K562 (cell line): ENCODE data around the gene ZDHHC14. TPM values are rescaled to one million over a fixed set of nuclear protein-coding genes. Genes with fewer than 3 reads are reported as not detected.

Source experiments
- ATAC-seq: fragments of 200-7000 bp; cut with Tn5 transposase; 3 replicates; pipeline ENCODE4 v1.9.1; 2020; ENCODE audit warnings: moderate library complexity
- BruUV-seq: library from RNA; stranded (reverse); fragments of 400-500 nt; replicated peaks from 2 replicates; lab custom pipeline; 2021; lab: Mats Ljungman, UMichigan
- CTCF ChIA-PET: fragments of 300-600 bp; formaldehyde crosslinking; extraction: SDS; loops from one replicate; lab custom pipeline; 2021; ENCODE audit warnings: low intra/inter-chr PET ratio; lab: Yijun Ruan, JAX
- POLR2A ChIA-PET: fragments of 300-600, 350-650 bp; sonication (Branson Sonifier 250); formaldehyde crosslinking; extraction: SDS; loops from one replicate; lab custom pipeline; 2021; ENCODE audit warnings: antibody characterized with exemption, inconsistent platforms; lab: Yijun Ruan, JAX
- DNase-seq, 4 experiments: peaks; one replicate each; pipeline versions ENCODE4 v3.0.0 to v3.0.0-alpha.2; 2011 to 2018; ENCODE audit warnings: low spot score in 3 of 4, mixed read lengths in 3 of 4; ENCODE audit errors: extremely low read depth in 1 of 4
- FAIRE-seq: peaks from 2 replicates; lab custom pipeline; 2011; peaks lifted over from hg19 to GRCh38; lab: Jason Lieb, UNC
- H2AFZ ChIP-seq: 2 replicates; pipeline ENCODE4 v1.6.0; 2011; ENCODE audit warnings: low read depth, low read length, control low read depth, inconsistent platforms
- H3K27ac ChIP-seq: fragments of 200-600 bp; 3 replicates; pipeline ENCODE4 v1.8.0; 2011; ENCODE audit warnings: low read depth, mild to moderate bottlenecking, control low read depth, inconsistent platforms, low read length, moderate library complexity, mixed read lengths; ENCODE audit errors: extremely low read depth
- H3K27me3 ChIP-seq, 2 experiments: fragments of 300-600 bp in 1 of 2; 2 replicates in 1 of 2; 3 replicates in 1 of 2; pipeline versions ENCODE4 v1.6.0 to v1.8.0; 2011; ENCODE audit warnings: inconsistent platforms in 2 of 2, low read length in 2 of 2, mild to moderate bottlenecking in 1 of 2, mixed read lengths in 1 of 2, moderate library complexity in 1 of 2; ENCODE audit not compliant: control insufficient read depth in 2 of 2, insufficient read depth in 2 of 2
- H3K36me3 ChIP-seq: fragments of 300-600 bp; 3 replicates; pipeline ENCODE4 v1.8.0; 2011; ENCODE audit warnings: mild to moderate bottlenecking, low read length, inconsistent platforms; ENCODE audit not compliant: control insufficient read depth, insufficient read depth
- H3K4me1 ChIP-seq, 2 experiments: fragments of 200-600 bp in 1 of 2; replicated peaks in 1 of 2; 2 replicates in 1 of 2; 3 replicates in 1 of 2; pipeline versions ENCODE4 v1.5.1 to v1.8.0; 2011; ENCODE audit warnings: inconsistent platforms in 2 of 2, low read length in 2 of 2, mild to moderate bottlenecking in 1 of 2, mixed read lengths in 1 of 2, moderate library complexity in 1 of 2; ENCODE audit not compliant: control insufficient read depth in 2 of 2, insufficient read depth in 2 of 2
- H3K4me2 ChIP-seq: 2 replicates; pipeline ENCODE4 v1.6.1; 2011; ENCODE audit warnings: low read length, control low read depth, inconsistent platforms, mixed read lengths; ENCODE audit not compliant: insufficient read depth
- H3K4me3 ChIP-seq: fragments of 200-600 bp; sonication (generic), shearing (Covaris generic); 2 replicates; pipeline ENCODE4 v1.5.1; 2016; ENCODE audit warnings: control low read depth, inconsistent platforms
- H3K79me2 ChIP-seq: fragments of 200-600 bp; 3 replicates; pipeline ENCODE4 v1.8.0; 2011; ENCODE audit warnings: low read length, inconsistent platforms; ENCODE audit not compliant: control insufficient read depth, insufficient read depth
- H3K9ac ChIP-seq, 2 experiments: 2 replicates each; pipeline versions ENCODE4 v1.6.0 to v1.6.1; 2011; ENCODE audit warnings: low read depth in 2 of 2, low read length in 2 of 2, control low read depth in 1 of 2, inconsistent platforms in 1 of 2, mild to moderate bottlenecking in 1 of 2, mixed read lengths in 1 of 2; ENCODE audit not compliant: insufficient read depth in 1 of 2
- H3K9me1 ChIP-seq: one replicate; pipeline ENCODE4 v1.6.0; 2011; ENCODE audit warnings: inconsistent platforms, mild to moderate bottlenecking, low read length, moderate library complexity; ENCODE audit not compliant: control insufficient read depth, insufficient read depth
- H3K9me3 ChIP-seq: replicated peaks from 2 replicates; pipeline ENCODE4 v1.5.1; 2011; ENCODE audit warnings: low read depth, low read length, inconsistent platforms; ENCODE audit not compliant: control insufficient read depth, insufficient read depth
- H4K20me1 ChIP-seq: replicated peaks from 2 replicates; pipeline ENCODE4 v1.6.1; 2011; ENCODE audit warnings: low read length, inconsistent platforms, mixed read lengths; ENCODE audit not compliant: control insufficient read depth, insufficient read depth
- HDAC1 ChIP-seq, 2 experiments: fragments of 450-650 bp; IDR thresholded peaks; 2 replicates each; pipeline ENCODE4 v1.6.1; 2016 to 2017; ENCODE audit warnings: inconsistent platforms in 1 of 2, mild to moderate bottlenecking in 1 of 2, moderate library complexity in 1 of 2
- MEIS2 ChIP-seq: fragments of 450-650 bp; IDR thresholded peaks from 2 replicates; pipeline ENCODE4 v1.6.1; 2014; ENCODE audit warnings: mild to moderate bottlenecking; ENCODE audit not compliant: partially characterized antibody
- MGA ChIP-seq: fragments of 450-650 bp; IDR thresholded peaks from 2 replicates; pipeline ENCODE4 v1.6.1; 2016; ENCODE audit warnings: mild to moderate bottlenecking, moderate library complexity
- SFPQ ChIP-seq: fragments of 200-400 bp; formaldehyde crosslinking; IDR thresholded peaks from 2 replicates; pipeline ENCODE4 v1.6.1; 2017; ENCODE audit warnings: mild to moderate bottlenecking, low read depth, low read length, moderate library complexity
- SLC30A9 ChIP-seq: fragments of 250-450 bp; sonication (Bioruptor Pico); IDR thresholded peaks from 2 replicates; pipeline ENCODE4 v1.8.0; 2022; ENCODE audit warnings: mild to moderate bottlenecking, moderate library complexity
- TCF3 ChIP-seq: sonication (generic); formaldehyde crosslinking; IDR thresholded peaks from 2 replicates; pipeline ENCODE4 v1.4.0; 2020; ENCODE audit warnings: mild to moderate bottlenecking, missing genetic modification reagents
- WGBS: fragments of 100-300 bp; shearing (Covaris generic); methylation state at CpG from one replicate; pipeline ENCODE4 v1.1.6; 2016; ENCODE audit warnings: low coverage, mixed read lengths; ENCODE audit not compliant: insufficient coverage; ENCODE audit errors: missing lambda C conversion rate; 5-methylcytosine and 5-hydroxymethylcytosine counted together
- in situ Hi-C: fragments of 300-500 bp; cut with MboI; formaldehyde crosslinking; loops from 4 replicates; pipeline ENCODE4 v1.15.0; 2018; ENCODE audit warnings: inconsistent platforms, mixed read lengths
- intact Hi-C: fragments of 100-400 bp; cut with micrococcal nuclease; formaldehyde crosslinking; loops from 2 replicates; pipeline ENCODE4 v1.14.2; 2022
- polyA plus RNA-seq, 8 experiments: library from polyadenylated mRNA; depleted of rRNA in 4 of 8; stranded (reverse) in 5 of 8; unstranded in 3 of 8; fragments of >200 nt; fragmentation: Nextera tagmentation in 2 of 8; fragmentation: Illumina TruSeq in 1 of 8; extraction: Ambion mirVana in 2 of 8; extraction: Trizol in 1 of 8; gene quantifications; 2 replicates each; pipeline versions ENCODE4 v1.2.1 to v1.2.3, GENCODE V29; 2011 to 2014; ENCODE audit warnings: inconsistent platforms in 1 of 8, missing spikeins in 1 of 8
- total RNA-seq, 7 experiments: library from RNA; depleted of rRNA in 6 of 7; stranded (reverse); fragments of >200 nt in 6 of 7; fragmentation: Illumina TruSeq in 2 of 7; extraction: Trizol in 2 of 7; gene quantifications; 2 replicates each; pipeline versions ENCODE4 v1.2.1 to v1.2.3, GENCODE V29; 2011 to 2021; ENCODE audit warnings: low replicate concordance in 1 of 7

Gene ZDHHC14
- total and polyA plus RNA-seq, 9 of the 15 experiments (the other 6 are each of a cell fraction or from before 2014, with no cell fraction given), result 0.92 to 23.1 (median 13.8) TPM

DNA sequence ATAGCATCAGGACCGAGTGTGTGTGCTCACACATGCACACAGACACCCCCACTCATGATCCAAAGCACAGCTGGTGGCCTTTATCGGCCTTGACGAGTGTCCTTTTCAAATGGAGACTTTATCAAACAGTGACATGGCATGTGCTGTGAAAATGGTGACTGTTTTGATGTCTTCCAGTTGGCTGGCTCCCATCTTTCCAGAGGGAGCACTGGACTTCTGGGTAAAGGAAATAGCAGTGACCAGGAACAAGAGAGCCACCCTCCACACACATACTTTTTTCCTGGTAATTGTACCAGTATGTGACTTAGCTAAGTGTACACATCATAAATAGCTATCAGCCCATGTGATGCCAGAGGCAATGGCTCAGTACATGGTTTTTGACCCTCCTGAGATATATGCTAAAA, 52.7 kb downstream of the ZDHHC14 start:
- no peak overlapping the region for H3K4me3 ChIP-seq
- peaks cover 4% of the 10 kb centered on the region for H3K9me1 ChIP-seq
- H3K9me3 ChIP-seq, result no peaks in the 10 kb centered on the region
- FAIRE-seq, result peak; percentile 73
- peak in 1 of 4 experiments; percentile 50 for DNase-seq
- peaks cover 18% of the 10 kb centered on the region; the same call in 2 of the 3 replicates for H3K79me2 ChIP-seq
- ATAC-seq, result peak; percentile 52
- CTCF ChIA-PET, result no interaction called here
- H3K9ac ChIP-seq, result no peak overlapping the region
- in situ Hi-C loops, result no loop called here
- no peaks in the 10 kb centered on the region; the same call in 2 of the 3 replicates for H3K36me3 ChIP-seq
- H3K27ac ChIP-seq, result no peak overlapping the region
- H2AFZ ChIP-seq, result no peak overlapping the region
- H3K4me2 ChIP-seq, result peak overlapping the region; percentile 11; the same call in 1 of the 2 replicates
- H3K4me1 ChIP-seq, result peaks cover 16 to 22% of the 10 kb centered on the region in 2 experiments
- POLR2A ChIA-PET, result interaction anchor here (0.9 to 2.4 kb wide), 4 partner anchors 9 to 26 kb away, joined by 3 to 6 read pairs (median 4); no protein-coding TSS in a partner anchor
- intact Hi-C loops, result no loop called here
- 0 out of 2 replicates have a peak, but pooled peaks cover 6% of the 10 kb centered on the region for H4K20me1 ChIP-seq
- 27% methylated on average over 3 of the region's 3 CpGs for WGBS
- no peaks in the 10 kb centered on the region for H3K27me3 ChIP-seq
- BruUV-seq, result no TSS peak
- peak; percentile 21; the same call in 1 of the 2 replicates for TF ChIP-seq TCF3 (CRISPR knock-in tag)
- TF ChIP-seq SFPQ, result no peak
- TF ChIP-seq HDAC1 (IDR thresholded peaks at IDR 0.05), result 0 out of 4 replicates have a peak, but pooled peaks of 1 of the 2 experiments have one; percentile 19
- TF ChIP-seq MEIS2, result peak; percentile 23
- no peak for TF ChIP-seq SLC30A9 (CRISPR knock-in tag)
- peak; percentile 30; the same call in 1 of the 2 replicates for TF ChIP-seq MGA
